IMR-90 (cell line): ENCODE data around the gene TEAD1. TPM values are rescaled to one million over a fixed set of nuclear protein-coding genes. Genes with fewer than 3 reads are reported as not detected.

Experiments
- ATAC-seq: fragments of 200-7000 bp; cut with Tn5 transposase; 2 replicates; pipeline ENCODE4 v1.9.1; 2020; ENCODE audit warnings: low read depth, mild to moderate bottlenecking, moderate library complexity
- BruUV-seq: library from RNA; stranded (reverse); fragments of 400-500 nt; replicated peaks from 2 replicates; lab custom pipeline; 2021; lab: Mats Ljungman, UMichigan
- CTCF ChIA-PET: fragments of 300-600 bp; formaldehyde crosslinking; extraction: SDS; loops from one replicate; lab custom pipeline; 2021; ENCODE audit warnings: antibody characterized with exemption; lab: Yijun Ruan, JAX
- POLR2A ChIA-PET: fragments of 300-600 bp; sonication (Branson Sonifier 250); formaldehyde crosslinking; loops from one replicate; lab custom pipeline; 2022; ENCODE audit warnings: antibody characterized with exemption; ENCODE audit not compliant: unreplicated experiment; lab: Charles Lee
- DNase-seq: peaks from one replicate; pipeline ENCODE4 v3.0.0; 2013
- H2AFZ ChIP-seq: replicated peaks from 2 replicates; pipeline ENCODE3; 2013; ENCODE audit warnings: low read length, mild to moderate bottlenecking; ENCODE audit not compliant: poor library complexity
- H2AK5ac ChIP-seq: 2 replicates; pipeline ENCODE4 v1.6.1; 2013; ENCODE audit warnings: low read depth, low read length, inconsistent platforms
- H2AK9ac ChIP-seq: replicated peaks from 2 replicates; pipeline ENCODE3; 2013; ENCODE audit warnings: mild to moderate bottlenecking, low read depth, low read length, moderate library complexity; ENCODE audit not compliant: poor library complexity
- H2BK120ac ChIP-seq: 2 replicates; pipeline ENCODE4 v1.6.1; 2013; ENCODE audit warnings: low read depth, low read length, inconsistent platforms
- H2BK15ac ChIP-seq: 3 replicates; pipeline ENCODE4 v1.6.1; 2013; ENCODE audit warnings: low read depth, low read length, inconsistent platforms
- H2BK20ac ChIP-seq: 2 replicates; pipeline ENCODE4 v1.6.1; 2013; ENCODE audit warnings: low read depth, mild to moderate bottlenecking, inconsistent platforms, low read length, moderate library complexity
- H2BK5ac ChIP-seq: 2 replicates; pipeline ENCODE4 v1.6.1; 2013; ENCODE audit warnings: mild to moderate bottlenecking, low read depth, low read length, inconsistent platforms; ENCODE audit not compliant: poor library complexity, severe bottlenecking
- H3K14ac ChIP-seq: replicated peaks from 2 replicates; pipeline ENCODE4 v1.6.1; 2013; ENCODE audit warnings: low read depth, low read length, inconsistent platforms
- H3K18ac ChIP-seq: 2 replicates; pipeline ENCODE4 v1.6.1; 2013; ENCODE audit warnings: low read depth, low read length, control low read depth
- H3K23ac ChIP-seq: 2 replicates; pipeline ENCODE4 v1.6.1; 2013; ENCODE audit warnings: low read depth, low read length, inconsistent platforms
- H3K27ac ChIP-seq: 2 replicates; pipeline ENCODE4 v1.5.1; 2013; ENCODE audit warnings: mild to moderate bottlenecking, control low read depth, low read length; ENCODE audit not compliant: insufficient read depth
- H3K27me3 ChIP-seq: 2 replicates; pipeline ENCODE4 v1.6.1; 2013; ENCODE audit warnings: low read length; ENCODE audit not compliant: control insufficient read depth, insufficient read depth
- H3K36me3 ChIP-seq: 2 replicates; pipeline ENCODE4 v1.6.1; 2013; ENCODE audit warnings: low read length, mixed read lengths; ENCODE audit not compliant: control insufficient read depth, insufficient read depth
- H3K4ac ChIP-seq: 2 replicates; pipeline ENCODE4 v1.6.1; 2013; ENCODE audit warnings: low read depth, low read length, inconsistent platforms
- H3K4me1 ChIP-seq: 2 replicates; pipeline ENCODE4 v1.6.1; 2013; ENCODE audit warnings: low read length, mixed read lengths; ENCODE audit not compliant: control insufficient read depth, insufficient read depth
- H3K4me2 ChIP-seq: 2 replicates; pipeline ENCODE4 v1.6.1; 2013; ENCODE audit warnings: low read depth, mild to moderate bottlenecking, control low read depth, low read length, moderate library complexity
- H3K4me3 ChIP-seq: 2 replicates; pipeline ENCODE4 v1.5.1; 2013; ENCODE audit warnings: low read depth, mild to moderate bottlenecking, control low read depth, low read length, moderate library complexity; ENCODE audit not compliant: insufficient read depth
- H3K56ac ChIP-seq: 2 replicates; pipeline ENCODE4 v1.6.1; 2013; ENCODE audit warnings: low read length, inconsistent platforms; ENCODE audit not compliant: insufficient read depth; ENCODE audit errors: extremely low read depth
- H3K79me1 ChIP-seq, 2 experiments: 2 replicates each; pipeline ENCODE4 v1.6.1; 2013; ENCODE audit warnings: low read length in 2 of 2, inconsistent platforms in 1 of 2, low read depth in 1 of 2
- H3K9ac ChIP-seq: 2 replicates; pipeline ENCODE4 v1.6.1; 2013; ENCODE audit warnings: low read depth, low read length, control low read depth
- H3K9me1 ChIP-seq: 2 replicates; pipeline ENCODE4 v1.6.1; 2013; ENCODE audit warnings: low read length, inconsistent platforms; ENCODE audit not compliant: insufficient read depth
- H3K9me3 ChIP-seq: 2 replicates; pipeline ENCODE4 v1.6.1; 2013; ENCODE audit warnings: low read length; ENCODE audit not compliant: control insufficient read depth, insufficient read depth
- H4K20me1 ChIP-seq: 2 replicates; pipeline ENCODE4 v1.6.1; 2013; ENCODE audit warnings: low read length, inconsistent platforms; ENCODE audit not compliant: insufficient read depth
- H4K5ac ChIP-seq: 2 replicates; pipeline ENCODE4 v1.6.1; 2013; ENCODE audit warnings: mild to moderate bottlenecking, low read depth, low read length, control low read depth
- H4K8ac ChIP-seq, 2 experiments: 2 replicates each; pipeline ENCODE4 v1.6.1; 2013; ENCODE audit warnings: low read depth in 2 of 2, low read length in 2 of 2, control low read depth in 1 of 2, inconsistent platforms in 1 of 2
- H4K91ac ChIP-seq: 2 replicates; pipeline ENCODE4 v1.6.1; 2013; ENCODE audit warnings: low read depth, low read length, inconsistent platforms; ENCODE audit not compliant: insufficient read depth
- BHLHE40 ChIP-seq: fragments of 150-350 bp; IDR thresholded peaks from 2 replicates; pipeline ENCODE4 v1.6.1; 2016; ENCODE audit warnings: mild to moderate bottlenecking, low read depth, low read length
- CEBPB ChIP-seq: IDR thresholded peaks from 2 replicates; pipeline ENCODE4 v1.6.1; 2012; ENCODE audit warnings: low read depth, low read length, improper control_type of control experiment
- CHD1 ChIP-seq: IDR thresholded peaks from 2 replicates; pipeline ENCODE4 v1.6.1; 2012; ENCODE audit warnings: low read depth, low read length, improper control_type of control experiment
- CTCF ChIP-seq: conservative IDR thresholded peaks from 2 replicates; pipeline ENCODE4 v1.5.1; 2012; ENCODE audit warnings: mild to moderate bottlenecking, low read depth, low read length, improper control_type of control experiment
- ELK1 ChIP-seq: fragments of 150-350 bp; IDR thresholded peaks from 2 replicates; pipeline ENCODE4 v1.6.1; 2016; ENCODE audit warnings: low read depth, mild to moderate bottlenecking, low read length, moderate library complexity, borderline replicate concordance
- FOS ChIP-seq: fragments of 150-350 bp; IDR thresholded peaks from 2 replicates; pipeline ENCODE4 v1.6.1; 2016; ENCODE audit warnings: low read depth, low read length
- MAFK ChIP-seq: IDR thresholded peaks from 2 replicates; pipeline ENCODE4 v1.6.1; 2012; ENCODE audit warnings: low read depth, low read length, improper control_type of control experiment
- MAZ ChIP-seq: IDR thresholded peaks from 2 replicates; pipeline ENCODE4 v1.6.1; 2012; ENCODE audit warnings: low read depth, mild to moderate bottlenecking, low read length, improper control_type of control experiment, moderate library complexity, borderline replicate concordance
- MXI1 ChIP-seq: IDR thresholded peaks from 2 replicates; pipeline ENCODE4 v1.6.1; 2012; ENCODE audit warnings: low read depth, mild to moderate bottlenecking, low read length, moderate library complexity, borderline replicate concordance
- NFE2L2 ChIP-seq: fragments of 150-350 bp; IDR thresholded peaks from 2 replicates; pipeline ENCODE4 v1.6.1; 2016; ENCODE audit warnings: low read depth, mild to moderate bottlenecking, low read length
- POLR2A ChIP-seq: IDR thresholded peaks from 2 replicates; pipeline ENCODE4 v1.6.1; 2012; ENCODE audit warnings: mild to moderate bottlenecking, low read depth, low read length
- RAD21 ChIP-seq: IDR thresholded peaks from 2 replicates; pipeline ENCODE4 v1.6.1; 2012; ENCODE audit warnings: low read length, improper control_type of control experiment
- RCOR1 ChIP-seq: IDR thresholded peaks from 2 replicates; pipeline ENCODE4 v1.6.1; 2012; ENCODE audit warnings: mild to moderate bottlenecking, low read length, improper control_type of control experiment; ENCODE audit not compliant: insufficient replicate concordance
- RFX5 ChIP-seq: IDR thresholded peaks from 2 replicates; pipeline ENCODE4 v1.8.0; 2012; ENCODE audit warnings: low read depth, mild to moderate bottlenecking, low read length, moderate library complexity
- SMC3 ChIP-seq: fragments of 150-350 bp; IDR thresholded peaks from 2 replicates; pipeline ENCODE4 v1.6.1; 2016; ENCODE audit warnings: low read depth, mild to moderate bottlenecking, antibody characterized with exemption, low read length, moderate library complexity
- WGBS, 2 experiments: methylation state at CpG; one replicate each; pipeline versions ENCODE4 v1.1.5 to v1.1.7; 2013; ENCODE audit warnings: missing lambda C conversion rate in 2 of 2; ENCODE audit not compliant: insufficient read length in 1 of 2; ENCODE audit errors: extremely low coverage in 2 of 2; 5-methylcytosine and 5-hydroxymethylcytosine counted together
- dilution Hi-C: fragments of 300-500 bp; cut with HindIII; formaldehyde crosslinking; loops from one replicate; pipeline ENCODE4 v1.14.3; 2018; ENCODE audit warnings: low sequenced_read_pairs; ENCODE audit not compliant: unreplicated experiment
- in situ Hi-C: fragments of 300-500 bp; cut with MboI; formaldehyde crosslinking; loops from 3 replicates; pipeline ENCODE4 v1.14.3; 2019; ENCODE audit warnings: low sequenced_read_pairs, inconsistent platforms, mixed read lengths
- intact Hi-C: fragments of 100-400 bp; cut with micrococcal nuclease; formaldehyde crosslinking; loops from 2 replicates; pipeline ENCODE4 v1.10.0; 2022
- polyA plus RNA-seq, 3 experiments: library from polyadenylated mRNA; depleted of rRNA; stranded (reverse); fragments of >200 nt; gene quantifications; 2 replicates each; pipeline ENCODE4 v1.2.3, GENCODE V29; 2012; ENCODE audit warnings: low replicate concordance in 1 of 3
- total RNA-seq: library from RNA; depleted of rRNA; stranded (reverse); fragments of >200 nt; gene quantifications from 2 replicates; pipeline ENCODE4 v1.2.3, GENCODE V29; 2012
- TF ChIP-seq, protein P1 (sequence below): fragments of 150-350 bp; IDR thresholded peaks from 2 replicates; pipeline ENCODE4 v1.6.1; 2017; ENCODE audit warnings: mild to moderate bottlenecking, antibody characterized with exemption, low read length, low read depth

TEAD1 gene
- total and polyA plus RNA-seq, 2 of the 4 experiments (the other 2 are of a cell fraction): 51.8 to 69.2 TPM

- peak; percentile 35 for DNase-seq
- no peak overlapping the region for H3K14ac ChIP-seq
- dilution Hi-C loops: loop anchor here (25.0 kb wide), 1 partner anchor 203 kb away; no protein-coding TSS in a partner anchor
- no peak overlapping the region for H3K23ac ChIP-seq
- H3K27me3 ChIP-seq: no peaks in the 10 kb centered on the region
- H3K56ac ChIP-seq: no peak overlapping the region
- no peak overlapping the region for H2BK15ac ChIP-seq
- H4K5ac ChIP-seq: no peak overlapping the region
- peak overlapping the region; percentile 40; the same call in 1 of the 2 replicates for H2AK5ac ChIP-seq
- H4K91ac ChIP-seq: no peak overlapping the region
- peaks cover 32% of the 10 kb centered on the region for H3K36me3 ChIP-seq
- no peak overlapping the region for H4K8ac ChIP-seq
- CTCF ChIA-PET: interaction anchor here (0.7 to 3.1 kb wide), 3 partner anchors 49 to 601 kb away, joined by 3 to 19 read pairs (median 5); no protein-coding TSS in a partner anchor
- 100% methylated on average over 1 of the region's 5 CpGs; no CpG with 5 or more reads in 1 of the 2 experiments for WGBS, 2 experiments
- H2AK9ac ChIP-seq: no peak overlapping the region
- peaks cover 15% of the 10 kb centered on the region for H3K9me1 ChIP-seq
- peak overlapping the region; percentile 3 for H2BK5ac ChIP-seq
- intact Hi-C loops: loop anchor here (5.0 kb wide), 3 partner anchors 353 to 478 kb away; no protein-coding TSS in a partner anchor
- peaks cover 18 to 83% of the 10 kb centered on the region in 2 experiments for H3K79me1 ChIP-seq
- H4K20me1 ChIP-seq: peaks cover 20% of the 10 kb centered on the region; the same call in 1 of the 2 replicates
- TF ChIP-seq ELK1 (no peak), CEBPB (no peak), RFX5 (no peak), MAFK (no peak), FOS (no peak), CTCF (no peak), MXI1 (no peak), CHD1 (no peak), NFE2L2 (no peak), POLR2A (no peak), RAD21 (no peak), SMC3 (no peak), MAZ (no peak), BHLHE40 (no peak), RCOR1 (no peak)
- TF ChIP-seq, protein P1, sequence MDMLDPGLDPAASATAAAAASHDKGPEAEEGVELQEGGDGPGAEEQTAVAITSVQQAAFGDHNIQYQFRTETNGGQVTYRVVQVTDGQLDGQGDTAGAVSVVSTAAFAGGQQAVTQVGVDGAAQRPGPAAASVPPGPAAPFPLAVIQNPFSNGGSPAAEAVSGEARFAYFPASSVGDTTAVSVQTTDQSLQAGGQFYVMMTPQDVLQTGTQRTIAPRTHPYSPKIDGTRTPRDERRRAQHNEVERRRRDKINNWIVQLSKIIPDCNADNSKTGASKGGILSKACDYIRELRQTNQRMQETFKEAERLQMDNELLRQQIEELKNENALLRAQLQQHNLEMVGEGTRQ: no peak
- H2AFZ ChIP-seq: no peak overlapping the region
- H2BK120ac ChIP-seq: no peak overlapping the region
- no peak for ATAC-seq
- no peaks in the 10 kb centered on the region for H3K9me3 ChIP-seq
- H3K27ac ChIP-seq: no peak overlapping the region
- POLR2A ChIA-PET: no interaction called here
- H3K18ac ChIP-seq: no peak overlapping the region
- H3K4me1 ChIP-seq: peaks cover 26% of the 10 kb centered on the region
- no peak overlapping the region for H3K9ac ChIP-seq
- no peak overlapping the region for H3K4me2 ChIP-seq
- no peak overlapping the region for H2BK20ac ChIP-seq
- BruUV-seq: no TSS peak
- peak overlapping the region; percentile 33; the same call in 1 of the 2 replicates for H3K4ac ChIP-seq
- in situ Hi-C loops: no loop called here
- no peak overlapping the region for H3K4me3 ChIP-seq
These were observed 216.3 kb downstream of the TEAD1 start for GRCh38 chr11:12890476-12890875.
